Glutamatergic neuron (in vitro differentiated cells): Measurements from ENCODE around the gene METTL13. TPM values are rescaled to one million over a fixed set of nuclear protein-coding genes. Genes with fewer than 3 reads are reported as not detected.
A peak's percentile ranks its signal among the peaks of the same experiment; 100 is the strongest.

Source experiments
- DNase-seq: peaks from one replicate; pipeline ENCODE4 v3.0.0; 2022
- H3K27ac Mint-ChIP-seq: one replicate; pipeline ENCODE4 v1.8.0; 2020; ENCODE audit warnings: mild to moderate bottlenecking, mixed read lengths, inconsistent platforms; ENCODE audit not compliant: unreplicated experiment
- H3K27me3 Mint-ChIP-seq: one replicate; pipeline ENCODE4 v1.8.0; 2020; ENCODE audit warnings: mild to moderate bottlenecking, moderate library complexity, mixed read lengths, inconsistent platforms; ENCODE audit not compliant: unreplicated experiment
- H3K36me3 Mint-ChIP-seq: one replicate; pipeline ENCODE4 v1.8.0; 2020; ENCODE audit warnings: mild to moderate bottlenecking, mixed read lengths, inconsistent platforms; ENCODE audit not compliant: unreplicated experiment
- H3K4me1 Mint-ChIP-seq: one replicate; pipeline ENCODE4 v1.8.0; 2020; ENCODE audit warnings: mild to moderate bottlenecking, low read depth, mixed read lengths, inconsistent platforms; ENCODE audit not compliant: unreplicated experiment
- H3K4me3 Mint-ChIP-seq: one replicate; pipeline ENCODE4 v1.8.0; 2020; ENCODE audit warnings: mild to moderate bottlenecking, mixed read lengths, inconsistent platforms; ENCODE audit not compliant: unreplicated experiment
- H3K9me3 Mint-ChIP-seq: one replicate; pipeline ENCODE4 v1.8.0; 2020; ENCODE audit warnings: mild to moderate bottlenecking, moderate library complexity, mixed read lengths, inconsistent platforms; ENCODE audit not compliant: unreplicated experiment
- long read RNA-seq: library from polyadenylated mRNA; unstranded; transcript quantifications from one replicate; pipeline ENCODE4 v2.0.0, GENCODE V29; 2020; ENCODE audit not compliant: unreplicated experiment
- total RNA-seq: library from RNA; stranded (reverse); fragmentation: NEBNext Ultra II Directional; extraction: Animal tissue kit (Norgen Biotek cat#: 25700); gene quantifications from one replicate; pipeline ENCODE4 v1.2.1, GENCODE V29; 2021; ENCODE audit not compliant: unreplicated experiment
- TF ChIP-seq, protein P1 (sequence below): fragments of 200-600 bp; sonication (generic); IDR thresholded peaks from one replicate; pipeline ENCODE4 v1.5.0; 2021; ENCODE audit not compliant: partially characterized antibody, unreplicated experiment

Gene METTL13
- total RNA-seq, result 21.4 TPM
- long read RNA-seq, transcript METTL13-201 (8 exons, 3,327 nt), result major isoform, 5 of 6 reads
- long read RNA-seq, partial matches to known transcripts, result 0 of 6 reads
- long read RNA-seq, other reads (novel, unspliced or antisense), result 1 of 6 reads

- DNase-seq, result peak; percentile 98
- H3K36me3 Mint-ChIP-seq, result no peaks in the 10 kb centered on the region
- peaks cover 3% of the 10 kb centered on the region for H3K4me1 Mint-ChIP-seq
- H3K4me3 Mint-ChIP-seq, result peak within 1 kb of the TSS; percentile 95
- TF ChIP-seq, protein P1, sequence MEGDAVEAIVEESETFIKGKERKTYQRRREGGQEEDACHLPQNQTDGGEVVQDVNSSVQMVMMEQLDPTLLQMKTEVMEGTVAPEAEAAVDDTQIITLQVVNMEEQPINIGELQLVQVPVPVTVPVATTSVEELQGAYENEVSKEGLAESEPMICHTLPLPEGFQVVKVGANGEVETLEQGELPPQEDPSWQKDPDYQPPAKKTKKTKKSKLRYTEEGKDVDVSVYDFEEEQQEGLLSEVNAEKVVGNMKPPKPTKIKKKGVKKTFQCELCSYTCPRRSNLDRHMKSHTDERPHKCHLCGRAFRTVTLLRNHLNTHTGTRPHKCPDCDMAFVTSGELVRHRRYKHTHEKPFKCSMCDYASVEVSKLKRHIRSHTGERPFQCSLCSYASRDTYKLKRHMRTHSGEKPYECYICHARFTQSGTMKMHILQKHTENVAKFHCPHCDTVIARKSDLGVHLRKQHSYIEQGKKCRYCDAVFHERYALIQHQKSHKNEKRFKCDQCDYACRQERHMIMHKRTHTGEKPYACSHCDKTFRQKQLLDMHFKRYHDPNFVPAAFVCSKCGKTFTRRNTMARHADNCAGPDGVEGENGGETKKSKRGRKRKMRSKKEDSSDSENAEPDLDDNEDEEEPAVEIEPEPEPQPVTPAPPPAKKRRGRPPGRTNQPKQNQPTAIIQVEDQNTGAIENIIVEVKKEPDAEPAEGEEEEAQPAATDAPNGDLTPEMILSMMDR, result no peak
- H3K27ac Mint-ChIP-seq, result peak within 1 kb of the TSS; percentile 82
- H3K9me3 Mint-ChIP-seq, result peaks cover 6% of the 10 kb centered on the region
- no peaks in the 10 kb centered on the region for H3K27me3 Mint-ChIP-seq
These were observed at the start of gene METTL13 for GRCh38 chr1:171781176-171781875. TSS of gene METTL13 (plus strand) at chr1:171781660. CDS start at chr1:171781968, 308 bp downstream.

GRCh38 chr1:171736196-171736595 is 45.3 kb upstream of the METTL13 start:
- H3K27me3 Mint-ChIP-seq, result no peaks in the 10 kb centered on the region
- TF ChIP-seq, protein P1, result no peak
- H3K4me1 Mint-ChIP-seq, result peaks cover 10% of the 10 kb centered on the region
- H3K4me3 Mint-ChIP-seq, result no peak overlapping the region
- H3K36me3 Mint-ChIP-seq, result no peaks in the 10 kb centered on the region
- DNase-seq, result no peak
- peaks cover under 1% of the 10 kb centered on the region for H3K9me3 Mint-ChIP-seq
- H3K27ac Mint-ChIP-seq, result no peak overlapping the region

DNA sequence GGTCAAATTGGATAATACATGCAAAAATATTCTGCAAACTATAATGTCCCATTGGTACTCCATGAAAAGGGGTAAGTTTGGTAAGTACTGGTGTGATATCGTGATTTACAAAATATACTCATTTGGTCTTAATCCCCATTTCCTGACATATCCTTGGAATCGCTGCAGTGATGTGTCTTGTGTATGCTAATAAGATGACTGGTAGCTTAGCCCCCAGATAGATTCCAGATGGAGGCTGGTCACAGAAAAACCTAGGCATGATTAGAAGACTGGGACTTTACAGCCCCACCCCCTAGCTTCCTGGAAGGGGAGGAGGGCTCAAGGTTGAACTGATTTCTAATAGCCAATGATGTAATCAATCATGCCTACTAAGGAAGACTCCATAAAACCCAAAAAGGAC is 42.5 kb upstream of the METTL13 start:
- Mint-ChIP-seq H3K9me3 (peaks cover 7% of the 10 kb centered on the region), H3K4me3 (no peak overlapping the region), H3K27ac (no peak overlapping the region), H3K4me1 (peaks cover 19% of the 10 kb centered on the region), H3K27me3 (peaks cover 4% of the 10 kb centered on the region), H3K36me3 (no peaks in the 10 kb centered on the region)
- TF ChIP-seq, protein P1, result no peak
- no peak for DNase-seq

DNA sequence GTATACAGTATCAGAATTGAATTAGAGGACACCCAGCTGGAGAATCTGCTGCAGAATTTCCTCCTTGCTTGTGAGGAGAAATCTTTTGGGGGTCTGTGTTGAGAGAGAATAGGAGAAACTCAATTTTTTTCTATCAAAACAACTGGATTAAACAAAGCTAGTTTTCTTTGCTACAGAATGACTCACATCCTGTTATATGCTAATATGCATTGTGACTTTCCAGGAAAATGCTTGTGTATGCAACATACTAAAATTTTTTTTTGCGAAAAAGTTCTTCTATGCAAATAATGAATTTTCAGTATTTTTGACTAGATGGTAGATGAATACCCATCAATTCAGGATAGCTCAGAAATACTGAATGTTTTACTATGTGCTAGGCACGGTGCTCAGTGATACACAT is 41.8 kb upstream of the METTL13 start:
- H3K4me3 Mint-ChIP-seq, result peak overlapping the region; percentile 99
- no peaks in the 10 kb centered on the region for H3K36me3 Mint-ChIP-seq
- H3K9me3 Mint-ChIP-seq, result peaks cover 7% of the 10 kb centered on the region
- peaks cover 4% of the 10 kb centered on the region for H3K27me3 Mint-ChIP-seq
- no peak for DNase-seq
- H3K4me1 Mint-ChIP-seq, result peaks cover 22% of the 10 kb centered on the region
- TF ChIP-seq, protein P1, result no peak
- H3K27ac Mint-ChIP-seq, result no peak overlapping the region

DNA sequence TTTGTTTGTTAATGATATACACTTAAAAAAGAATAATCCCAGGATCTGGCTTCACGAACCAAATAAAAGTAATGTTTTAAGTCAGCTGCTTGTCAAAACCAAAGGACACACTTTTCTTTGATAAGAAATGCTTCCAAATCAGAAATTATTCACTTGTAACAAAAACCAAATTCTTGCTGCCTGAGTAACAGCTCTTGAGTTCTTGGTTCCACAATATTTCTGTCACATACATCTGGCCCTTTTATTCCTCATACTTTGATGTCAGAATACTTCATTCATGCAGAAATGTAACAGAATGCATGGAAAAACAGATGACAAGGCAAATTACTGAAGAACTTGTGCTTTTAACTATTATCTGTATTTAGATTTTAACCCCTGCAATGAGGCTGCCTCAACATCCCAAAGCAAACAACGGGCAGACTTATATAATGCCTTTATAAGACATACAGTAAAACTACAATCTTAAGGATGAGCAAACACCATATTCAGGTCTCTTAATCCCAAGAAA is 41.0 kb upstream of the METTL13 start:
- peaks cover 22% of the 10 kb centered on the region for H3K4me1 Mint-ChIP-seq
- H3K27ac Mint-ChIP-seq, result peak overlapping the region; percentile 28
- no peak for DNase-seq
- H3K4me3 Mint-ChIP-seq, result peak overlapping the region; percentile 99
- H3K36me3 Mint-ChIP-seq, result no peaks in the 10 kb centered on the region
- peaks cover 7% of the 10 kb centered on the region for H3K9me3 Mint-ChIP-seq
- H3K27me3 Mint-ChIP-seq, result peaks cover 4% of the 10 kb centered on the region
- TF ChIP-seq, protein P1, result no peak
